Trophoblast cell (in vitro differentiated cells and primary cell): ENCODE results near the gene UVRAG.

ENCODE experiments used
- DNase-seq, 2 donors: peaks; one replicate each; pipeline ENCODE4 v3.0.0-alpha.2; 2016
- H2AFZ ChIP-seq: 2 replicates; pipeline ENCODE4 v1.6.1; 2013; ENCODE audit warnings: low read length, moderate library complexity, mild to moderate bottlenecking; ENCODE audit not compliant: insufficient read depth, poor library complexity
- H2AK5ac ChIP-seq: 2 replicates; pipeline ENCODE4 v1.6.1; 2013; ENCODE audit warnings: mild to moderate bottlenecking, low read length
- H2BK120ac ChIP-seq: 2 replicates; pipeline ENCODE4 v1.6.1; 2013; ENCODE audit warnings: low read length, mild to moderate bottlenecking, moderate library complexity; ENCODE audit not compliant: insufficient read depth, poor library complexity
- H2BK12ac ChIP-seq: 2 replicates; pipeline ENCODE4 v1.6.1; 2013; ENCODE audit warnings: mild to moderate bottlenecking, low read length, moderate library complexity
- H2BK5ac ChIP-seq: 2 replicates; pipeline ENCODE4 v1.6.1; 2013; ENCODE audit warnings: low read length, low read depth, moderate library complexity, mild to moderate bottlenecking; ENCODE audit not compliant: poor library complexity
- H3K14ac ChIP-seq: 2 replicates; pipeline ENCODE4 v1.6.1; 2013; ENCODE audit warnings: mild to moderate bottlenecking, low read length
- H3K18ac ChIP-seq: 2 replicates; pipeline ENCODE4 v1.6.1; 2013; ENCODE audit warnings: mild to moderate bottlenecking, low read length
- H3K23ac ChIP-seq: 2 replicates; pipeline ENCODE4 v1.6.1; 2013; ENCODE audit warnings: low read length
- H3K27ac ChIP-seq: 2 replicates; pipeline ENCODE4 v1.5.1; 2013; ENCODE audit warnings: low read depth, mild to moderate bottlenecking, inconsistent platforms, low read length, moderate library complexity
- H3K27me3 ChIP-seq: 2 replicates; pipeline ENCODE4 v1.6.1; 2013; ENCODE audit warnings: inconsistent platforms, mild to moderate bottlenecking, low read length, moderate library complexity; ENCODE audit not compliant: insufficient read depth
- H3K36me3 ChIP-seq, 2 experiments: 1 replicate in 1 of 2; 2 replicates in 1 of 2; pipeline ENCODE4 v1.6.1; 2013; ENCODE audit warnings: low read length in 2 of 2, mild to moderate bottlenecking in 2 of 2, moderate library complexity in 1 of 2; ENCODE audit not compliant: insufficient read depth in 2 of 2, control insufficient read depth in 1 of 2
- H3K4ac ChIP-seq: 2 replicates; pipeline ENCODE4 v1.6.1; 2013; ENCODE audit warnings: low read depth, mild to moderate bottlenecking, low read length, moderate library complexity
- H3K4me1 ChIP-seq, 2 experiments: 1 replicate in 1 of 2; 2 replicates in 1 of 2; pipeline ENCODE4 v1.6.1; 2013; ENCODE audit warnings: low read length in 2 of 2, mild to moderate bottlenecking in 2 of 2, moderate library complexity in 1 of 2; ENCODE audit not compliant: insufficient read depth in 2 of 2, control insufficient read depth in 1 of 2
- H3K4me2 ChIP-seq: 2 replicates; pipeline ENCODE4 v1.6.1; 2013; ENCODE audit warnings: inconsistent platforms, mild to moderate bottlenecking, low read length, moderate library complexity
- H3K4me3 ChIP-seq: 2 replicates; pipeline ENCODE4 v1.5.1; 2013; ENCODE audit warnings: mild to moderate bottlenecking, low read depth, low read length, inconsistent platforms
- H3K79me1 ChIP-seq: one replicate; pipeline ENCODE4 v1.6.1; 2013; ENCODE audit warnings: low read length
- H3K79me2 ChIP-seq: 2 replicates; pipeline ENCODE4 v1.6.1; 2013; ENCODE audit warnings: low read length, mild to moderate bottlenecking; ENCODE audit not compliant: control insufficient read depth, insufficient read depth, poor library complexity
- H3K9ac ChIP-seq: 2 replicates; pipeline ENCODE4 v1.6.1; 2013; ENCODE audit warnings: mild to moderate bottlenecking, low read length
- H3K9me3 ChIP-seq: 2 replicates; pipeline ENCODE4 v1.6.1; 2013; ENCODE audit warnings: low read depth, mild to moderate bottlenecking, control low read depth, inconsistent platforms, low read length; ENCODE audit not compliant: insufficient read depth
- H4K12ac ChIP-seq: 2 replicates; pipeline ENCODE4 v1.6.1; 2013; ENCODE audit warnings: low read depth, mild to moderate bottlenecking, low read length, moderate library complexity
- H4K8ac ChIP-seq: 2 replicates; pipeline ENCODE4 v1.6.1; 2013; ENCODE audit warnings: low read depth, mild to moderate bottlenecking, low read length, moderate library complexity
- H4K91ac ChIP-seq: one replicate; pipeline ENCODE4 v1.6.1; 2013; ENCODE audit warnings: low read depth, mild to moderate bottlenecking, low read length, moderate library complexity
- WGBS: extraction: QIAGEN DNeasy Blood & Tissue Kit; methylation state at CpG from one replicate; pipeline ENCODE4 v1.1.7; 2013; ENCODE audit warnings: missing lambda C conversion rate; ENCODE audit not compliant: insufficient read length, insufficient coverage; ENCODE audit errors: extremely low coverage; 5-methylcytosine and 5-hydroxymethylcytosine counted together

The UVRAG gene

DNA sequence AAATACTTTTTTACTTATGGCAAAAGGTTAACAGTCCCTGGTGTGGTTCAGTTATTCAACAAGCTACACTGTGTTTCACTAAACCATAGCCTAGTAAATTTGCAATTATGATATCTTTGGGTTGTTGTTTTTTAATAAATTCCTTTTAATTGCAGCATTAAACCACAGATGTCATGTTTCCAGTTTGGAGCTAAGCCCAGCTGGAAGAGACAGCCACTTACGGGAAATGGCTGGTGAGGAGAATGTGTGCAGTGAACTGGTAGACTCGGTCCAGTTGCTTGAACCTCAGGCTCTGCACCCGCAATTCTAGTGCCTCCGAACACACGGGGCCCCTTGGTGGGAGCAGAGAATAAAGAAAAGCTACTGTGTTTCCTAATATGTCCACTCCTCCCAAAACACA, 320.5 kb downstream of the UVRAG start:
- Histone ChIP-seq H3K27ac (no peak overlapping the region), H3K79me1 (no peaks in the 10 kb centered on the region), H2AK5ac (no peak overlapping the region), H4K91ac (no peak overlapping the region), H3K9ac (no peak overlapping the region), H3K79me2 (no peaks in the 10 kb centered on the region), H2BK5ac (no peak overlapping the region), H3K4me1 (peaks cover 4 to 6% of the 10 kb centered on the region in 2 experiments), H3K18ac (no peak overlapping the region), H3K27me3 (no peaks in the 10 kb centered on the region), H2BK120ac (no peak overlapping the region), H3K4ac (no peak overlapping the region), H2BK12ac (no peak overlapping the region), H2AFZ (no peak overlapping the region), H3K4me2 (no peak overlapping the region), H3K4me3 (no peak overlapping the region), H3K23ac (no peak overlapping the region), H3K36me3 (no peaks in the 10 kb centered on the region), H3K14ac (no peak overlapping the region), H4K12ac (no peak overlapping the region), H4K8ac (no peak overlapping the region), H3K9me3 (peaks cover 1% of the 10 kb centered on the region)
- WGBS, result no CpG with 5 or more reads among the region's 5 CpGs
- no peak for DNase-seq

DNA sequence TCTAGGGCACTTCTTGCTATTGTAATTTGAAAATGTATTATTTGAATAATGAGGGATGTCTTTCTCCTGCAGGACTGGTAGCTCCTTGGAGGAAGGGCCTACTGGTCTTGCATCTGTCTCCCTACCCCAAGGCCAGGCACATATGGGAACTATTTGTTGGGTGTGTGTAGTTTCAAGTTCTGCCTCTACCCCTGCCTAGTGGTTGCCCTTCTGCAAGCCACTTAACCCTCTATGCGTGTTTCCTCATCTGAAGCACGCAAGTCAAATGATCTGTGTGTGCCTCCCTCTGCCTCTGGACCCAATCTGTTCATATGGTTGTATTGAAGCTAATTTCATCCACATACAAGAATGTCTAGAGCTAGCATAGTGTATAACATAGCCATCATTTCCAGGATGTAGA, 324.3 kb downstream of the UVRAG start:
- WGBS, result no CpG with 5 or more reads among the region's 2 CpGs
- Histone ChIP-seq H3K14ac (no peak overlapping the region), H3K23ac (no peak overlapping the region), H3K4me2 (no peak overlapping the region), H4K91ac (no peak overlapping the region), H3K4me3 (no peak overlapping the region), H2BK12ac (no peak overlapping the region), H3K18ac (no peak overlapping the region), H2BK5ac (no peak overlapping the region), H3K79me1 (no peaks in the 10 kb centered on the region), H3K27me3 (no peaks in the 10 kb centered on the region), H3K4me1 (peaks cover 0 to 2% of the 10 kb centered on the region in 2 experiments), H4K12ac (no peak overlapping the region), H2BK120ac (no peak overlapping the region), H3K4ac (no peak overlapping the region), H2AFZ (no peak overlapping the region), H3K9me3 (no peaks in the 10 kb centered on the region), H4K8ac (no peak overlapping the region), H3K9ac (no peak overlapping the region), H3K79me2 (no peaks in the 10 kb centered on the region), H3K27ac (no peak overlapping the region), H3K36me3 (peaks cover 8 to 11% of the 10 kb centered on the region in 2 experiments), H2AK5ac (no peak overlapping the region)
- no peak for DNase-seq

DNA sequence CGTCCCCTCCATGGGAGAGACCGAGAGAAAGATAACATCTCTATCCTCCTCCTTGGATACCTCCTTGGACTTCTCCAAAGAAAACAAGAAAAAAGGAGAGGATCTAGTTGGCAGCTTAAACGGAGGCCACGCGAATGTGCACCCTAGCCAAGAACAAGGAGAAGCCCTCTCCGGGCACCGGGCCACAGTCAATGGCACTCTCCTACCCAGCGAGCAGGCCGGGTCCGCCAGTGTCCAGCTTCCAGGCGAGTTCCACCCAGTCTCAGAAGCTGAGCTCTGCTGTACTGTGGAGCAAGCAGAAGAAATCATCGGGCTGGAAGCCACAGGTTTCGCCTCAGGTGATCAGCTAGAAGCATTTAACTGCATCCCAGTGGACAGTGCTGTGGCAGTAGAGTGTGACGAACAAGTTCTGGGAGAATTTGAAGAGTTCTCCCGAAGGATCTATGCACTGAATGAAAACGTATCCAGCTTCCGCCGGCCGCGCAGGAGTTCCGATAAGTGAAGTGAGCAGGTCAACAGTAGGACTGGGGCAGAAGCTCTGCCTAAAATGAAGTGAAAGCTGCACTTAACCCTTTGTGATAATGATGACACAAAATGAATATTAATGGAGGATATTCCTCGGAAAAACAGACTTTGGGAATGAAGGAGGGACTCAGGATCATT, 326.0 kb downstream of the UVRAG start:
- no peak overlapping the region for H3K4ac ChIP-seq
- peaks cover 0 to 2% of the 10 kb centered on the region in 2 experiments for H3K4me1 ChIP-seq
- peaks cover 8 to 11% of the 10 kb centered on the region in 2 experiments for H3K36me3 ChIP-seq
- no peak overlapping the region for H3K4me3 ChIP-seq
- no peak overlapping the region for H2BK5ac ChIP-seq
- H3K23ac ChIP-seq, result no peak overlapping the region
- H4K91ac ChIP-seq, result no peak overlapping the region
- H4K8ac ChIP-seq, result no peak overlapping the region
- H2AK5ac ChIP-seq, result no peak overlapping the region
- H2BK12ac ChIP-seq, result no peak overlapping the region
- H3K18ac ChIP-seq, result no peak overlapping the region
- H3K9ac ChIP-seq, result no peak overlapping the region
- H4K12ac ChIP-seq, result no peak overlapping the region
- H2BK120ac ChIP-seq, result no peak overlapping the region
- no peak for DNase-seq
- no peaks in the 10 kb centered on the region for H3K27me3 ChIP-seq
- H3K14ac ChIP-seq, result no peak overlapping the region
- H3K79me1 ChIP-seq, result no peaks in the 10 kb centered on the region
- no peaks in the 10 kb centered on the region for H3K9me3 ChIP-seq
- WGBS, result no CpG with 5 or more reads among the region's 22 CpGs
- no peak overlapping the region for H3K4me2 ChIP-seq
- no peak overlapping the region for H3K27ac ChIP-seq
- no peak overlapping the region for H2AFZ ChIP-seq
- no peaks in the 10 kb centered on the region for H3K79me2 ChIP-seq

DNA sequence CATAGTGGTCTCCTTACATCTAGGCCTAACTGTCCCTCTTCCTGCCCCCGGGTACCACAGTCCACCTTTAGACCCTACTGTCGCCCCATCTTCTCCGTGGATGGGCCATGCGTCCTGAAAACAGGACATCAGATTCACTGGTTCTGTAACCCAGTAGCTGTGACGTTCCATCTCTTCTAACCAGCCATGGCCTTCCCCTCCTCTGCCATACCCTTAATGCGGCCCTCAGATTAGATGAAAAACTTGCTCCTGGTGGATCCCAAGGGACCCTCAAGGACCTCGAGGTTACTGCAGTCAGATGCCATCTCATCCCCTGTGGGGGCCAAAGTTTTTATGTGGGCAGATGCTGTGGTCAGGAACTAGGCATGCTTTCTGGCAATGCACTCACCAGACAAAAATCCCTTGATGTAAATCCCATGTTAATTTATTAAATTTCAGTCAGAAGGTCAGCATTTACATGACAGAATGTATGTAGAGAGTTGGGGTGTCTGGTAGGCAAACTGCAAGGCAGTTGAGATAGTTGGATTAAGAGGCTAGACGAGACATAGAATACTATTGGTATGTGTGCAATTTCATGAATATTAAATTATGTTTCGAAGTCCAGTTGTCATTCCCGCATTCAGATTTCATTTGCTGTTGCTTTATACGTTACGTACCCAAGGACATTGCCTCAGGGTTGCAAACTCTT, 327.0 kb downstream of the UVRAG start:
- H3K36me3 ChIP-seq, result peaks cover 8 to 11% of the 10 kb centered on the region in 2 experiments
- H3K79me1 ChIP-seq, result no peaks in the 10 kb centered on the region
- no peak overlapping the region for H4K8ac ChIP-seq
- H3K4me1 ChIP-seq, result peaks cover 0 to 1% of the 10 kb centered on the region in 2 experiments
- no peak overlapping the region for H2BK120ac ChIP-seq
- H3K4me3 ChIP-seq, result no peak overlapping the region
- no peak overlapping the region for H3K27ac ChIP-seq
- no peak overlapping the region for H3K9ac ChIP-seq
- H4K12ac ChIP-seq, result no peak overlapping the region
- no peak overlapping the region for H2BK5ac ChIP-seq
- no peak overlapping the region for H2AFZ ChIP-seq
- H2BK12ac ChIP-seq, result no peak overlapping the region
- DNase-seq, result no peak
- no peak overlapping the region for H3K4ac ChIP-seq
- H2AK5ac ChIP-seq, result no peak overlapping the region
- H3K14ac ChIP-seq, result no peak overlapping the region
- no peak overlapping the region for H3K4me2 ChIP-seq
- no peaks in the 10 kb centered on the region for H3K79me2 ChIP-seq
- peaks cover under 1% of the 10 kb centered on the region for H3K9me3 ChIP-seq
- no peak overlapping the region for H3K23ac ChIP-seq
- H3K18ac ChIP-seq, result no peak overlapping the region
- no peaks in the 10 kb centered on the region for H3K27me3 ChIP-seq
- no peak overlapping the region for H4K91ac ChIP-seq
- WGBS, result no CpG with 5 or more reads among the region's 12 CpGs
